Testis (tissue), 3 donors: ENCODE measurements around the gene NKAIN2. TPM values are rescaled to one million over a fixed set of nuclear protein-coding genes. Genes with fewer than 3 reads are reported as not detected.
"Not testable (repeated sequence)": the region's sequence is repeated elsewhere in the genome, so short reads cannot be mapped to it uniquely, and the experiment has no call there.

Experiments
- DNase-seq: peaks from one replicate; pipeline ENCODE4 v3.0.0-alpha.2; 2019
- H3K27ac ChIP-seq, 2 donors: fragments of 200-600 bp; sonication (generic); one replicate each; pipeline ENCODE4 v1.5.1; 2019
- H3K27me3 ChIP-seq: fragments of 200-600 bp; sonication (generic); one replicate; pipeline ENCODE4 v1.5.1; 2019
- H3K36me3 ChIP-seq: fragments of 200-600 bp; sonication (generic); one replicate; pipeline ENCODE4 v1.5.1; 2017; ENCODE audit warnings: low read depth; ENCODE audit errors: missing control alignments
- H3K4me1 ChIP-seq: fragments of 200-600 bp; sonication (generic); one replicate; pipeline ENCODE4 v1.5.1; 2019
- H3K4me3 ChIP-seq, 2 donors: fragments of 200-600 bp; sonication (generic); one replicate each; pipeline ENCODE4 v1.5.1; 2017 to 2019
- H3K9me3 ChIP-seq: fragments of 200-600 bp; sonication (generic); one replicate; pipeline ENCODE4 v1.5.1; 2017
- CTCF ChIP-seq, 3 experiments: fragments of 450-650 bp in 2 of 3; fragments of 200-600 bp in 1 of 3; sonication (generic) in 1 of 3; IDR thresholded peaks; one replicate each; pipeline ENCODE4 v1.5.1; 2016 to 2019; ENCODE audit warnings: antibody characterized with exemption in 3 of 3, mild to moderate bottlenecking in 2 of 3, moderate library complexity in 1 of 3
- POLR2A ChIP-seq: fragments of 450-650 bp; IDR thresholded peaks from one replicate; pipeline ENCODE4 v1.6.1; 2017; ENCODE audit warnings: antibody characterized with exemption, mild to moderate bottlenecking, moderate library complexity
- WGBS, 2 donors: methylation state at CpG; one replicate each; pipeline ENCODE4 v1.1.5; 2018; 5-methylcytosine and 5-hydroxymethylcytosine counted together
- intact Hi-C: fragments of 100-400 bp; cut with DNase I; formaldehyde crosslinking; loops from one replicate; pipeline ENCODE4 v1.15.1; 2023; ENCODE audit warnings: low total_unique reads
- polyA plus RNA-seq: library from polyadenylated mRNA; stranded (reverse); fragments of 350-450 nt; fragmentation: Illumina TruSeq; extraction: RNeasy Lipid Tissue Mini Kit (QIAGEN cat#74804); gene quantifications from one replicate; pipeline ENCODE4 v1.2.3, GENCODE V29; 2014; ENCODE audit warnings: low read depth, low replicate concordance; ENCODE audit not compliant: insufficient read depth
- total RNA-seq, 2 donors: library from RNA; depleted of rRNA; stranded (reverse); fragments of >200 nt; gene quantifications; one replicate each; pipeline ENCODE4 v1.2.3, GENCODE V29; 2016

NKAIN2 gene
- total and polyA plus RNA-seq, 3 donors from 2014 or later = 0.56 to 1.1 (median 0.71) TPM

GRCh38 chr6:124393536-124393935 is 589.9 kb downstream of the NKAIN2 start:
- H3K4me3 ChIP-seq = no peak overlapping the region
- H3K9me3 ChIP-seq = no peaks in the 10 kb centered on the region
- no peaks in the 10 kb centered on the region for H3K27me3 ChIP-seq
- no peak for DNase-seq
- intact Hi-C loops = no loop called here
- H3K36me3 ChIP-seq = no peaks in the 10 kb centered on the region
- WGBS, 2 donors = 90 to 93% methylated on average over 4 of the region's 4 CpGs
- no peak overlapping the region for H3K27ac ChIP-seq
- TF ChIP-seq POLR2A (no peak), CTCF (IDR thresholded peaks at IDR 0.05) (no peak)
- H3K4me1 ChIP-seq = no peaks in the 10 kb centered on the region

GRCh38 chr6:124396361-124396760 is 592.7 kb downstream of the NKAIN2 start:
- H3K27ac ChIP-seq = no peak overlapping the region
- no peak overlapping the region for H3K4me3 ChIP-seq
- no peak for DNase-seq
- H3K36me3 ChIP-seq = no peaks in the 10 kb centered on the region
- intact Hi-C loops = no loop called here
- WGBS, 2 donors = 86 to 93% methylated on average over 2 of the region's 2 CpGs
- no peaks in the 10 kb centered on the region for H3K4me1 ChIP-seq
- TF ChIP-seq CTCF (IDR thresholded peaks at IDR 0.05) = no peak
- no peaks in the 10 kb centered on the region for H3K27me3 ChIP-seq
- H3K9me3 ChIP-seq = no peaks in the 10 kb centered on the region

- H3K27ac ChIP-seq = no peak overlapping the region
- 40 to 57% methylated on average over 2 of the region's 2 CpGs for WGBS, 2 donors
- intact Hi-C loops = no loop called here
Observed at GRCh38 chr6:124400261-124400999, 596.8 kb downstream of the NKAIN2 start.

GRCh38 chr6:124410425-124410824 is 606.8 kb downstream of the NKAIN2 start:
- H3K9me3 ChIP-seq, DNase-seq, H3K4me1 ChIP-seq, intact Hi-C loops, H3K27ac ChIP-seq, H3K27me3 ChIP-seq, H3K36me3 ChIP-seq, H3K4me3 ChIP-seq: not testable (repeated sequence)
- 84 to 86% methylated on average over 4 of the region's 4 CpGs for WGBS, 2 donors

More at GRCh38 chr6:124400261-124400999, 596.8 kb downstream of the NKAIN2 start:
- H3K27me3 ChIP-seq = no peaks in the 10 kb centered on the region
- no peak overlapping the region for H3K4me3 ChIP-seq
- H3K36me3 ChIP-seq = no peaks in the 10 kb centered on the region
- TF ChIP-seq POLR2A (no peak), CTCF (IDR thresholded peaks at IDR 0.05) (peak in 1 of 3 experiments; percentile 18)
- H3K9me3 ChIP-seq = no peaks in the 10 kb centered on the region
- H3K4me1 ChIP-seq = no peaks in the 10 kb centered on the region
- DNase-seq = no peak

GRCh38 chr6:124412657-124413056 is 609.0 kb downstream of the NKAIN2 start:
- H3K36me3 ChIP-seq, DNase-seq, H3K27ac ChIP-seq, H3K27me3 ChIP-seq, H3K9me3 ChIP-seq, H3K4me3 ChIP-seq, intact Hi-C loops, H3K4me1 ChIP-seq: not testable (repeated sequence)
- 88 to 93% methylated on average over 10 of the region's 10 CpGs for WGBS, 2 donors
